Thyroid gland (tissue), 4 donors: Measurements from ENCODE around the gene DPP10. TPM values are rescaled to one million over a fixed set of nuclear protein-coding genes. Genes with fewer than 3 reads are reported as not detected.

Source experiments
- DNase-seq, 2 donors: peaks; one replicate each; pipeline ENCODE4 v3.0.0-alpha.2; 2019
- H3K27ac ChIP-seq, 3 donors: fragments of 200-600 bp; sonication (generic); 1 replicate in 2 of 3; 2 replicates in 1 of 3; pipeline ENCODE4 v1.5.1; 2016 to 2019; ENCODE audit warnings: mild to moderate bottlenecking in 1 of 3, moderate library complexity in 1 of 3
- H3K27me3 ChIP-seq: fragments of 200-600 bp; sonication (generic); one replicate; pipeline ENCODE4 v1.5.1; 2019
- H3K36me3 ChIP-seq, 2 donors: fragments of 200-600 bp; sonication (generic); one replicate each; pipeline ENCODE4 v1.5.1; 2016 to 2019
- H3K4me1 ChIP-seq, 2 donors: fragments of 200-600 bp; sonication (generic); one replicate each; pipeline ENCODE4 v1.5.1; 2017 to 2019
- H3K4me3 ChIP-seq, 3 donors: fragments of 200-600 bp; sonication (generic); replicated peaks in 1 of 3; 1 replicate in 2 of 3; 2 replicates in 1 of 3; pipeline ENCODE4 v1.5.1; 2016; ENCODE audit warnings: mild to moderate bottlenecking in 1 of 3
- H3K9me3 ChIP-seq: fragments of 200-600 bp; sonication (generic); one replicate; pipeline ENCODE4 v1.5.1; 2017
- CTCF ChIP-seq, 6 experiments: fragments of 200-600 bp in 3 of 6; fragments of 450-650 bp in 3 of 6; sonication (generic) in 3 of 6; IDR thresholded peaks; one replicate each; pipeline ENCODE4 v1.5.1; 2016 to 2019; ENCODE audit warnings: antibody characterized with exemption in 6 of 6, mild to moderate bottlenecking in 2 of 6, inconsistent platforms in 1 of 6, moderate library complexity in 1 of 6
- POLR2A ChIP-seq, 2 donors: fragments of 450-650 bp; IDR thresholded peaks; one replicate each; pipeline ENCODE4 v1.6.1; 2017; ENCODE audit warnings: antibody characterized with exemption in 2 of 2, mild to moderate bottlenecking in 2 of 2, moderate library complexity in 1 of 2
- WGBS, 2 donors: methylation state at CpG; one replicate each; pipeline ENCODE4 v1.1.5; 2017; 5-methylcytosine and 5-hydroxymethylcytosine counted together
- intact Hi-C: fragments of 100-400 bp; cut with DNase I; formaldehyde crosslinking; loops from one replicate; pipeline ENCODE4 v1.15.1; 2023
- total RNA-seq, 4 donors: library from RNA; depleted of rRNA; stranded (reverse); fragments of >200 nt; gene quantifications; one replicate each; pipeline ENCODE4 v1.2.3, GENCODE V29; 2016

Gene DPP10
- total RNA-seq, 4 donors from 2014 or later: 0.63 to 1.3 TPM; not detected in 2

DNA sequence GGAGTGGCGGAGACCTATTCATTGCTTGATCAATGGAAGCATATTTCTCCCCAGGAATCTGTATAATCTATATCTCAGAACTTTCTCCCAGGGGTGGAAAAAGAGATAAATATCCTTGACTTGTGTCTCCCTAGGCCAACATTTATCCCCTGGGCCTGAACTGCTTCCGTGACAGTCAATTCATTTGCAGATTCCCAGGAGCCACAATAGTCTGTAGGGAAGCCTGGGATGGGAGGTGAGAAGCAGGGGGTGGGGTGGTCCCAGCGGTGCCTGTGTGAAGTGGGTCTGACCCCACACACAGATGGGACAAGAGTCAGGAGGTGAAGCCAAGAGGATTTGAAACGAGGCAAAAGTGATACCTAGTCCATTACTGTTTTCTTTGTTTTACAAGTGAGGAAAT lies 166.8 kb downstream of the DPP10 start:
- H3K4me1 ChIP-seq: no peaks in the 10 kb centered on the region
- intact Hi-C loops: no loop called here
- no peak for DNase-seq
- H3K4me3 ChIP-seq: no peak overlapping the region
- TF ChIP-seq POLR2A (IDR thresholded peaks at IDR 0.05): no peak
- TF ChIP-seq CTCF (IDR thresholded peaks at IDR 0.05): no peak
- H3K36me3 ChIP-seq: no peaks in the 10 kb centered on the region
- H3K27ac ChIP-seq: no peak overlapping the region
- no peaks in the 10 kb centered on the region for H3K27me3 ChIP-seq
- no peaks in the 10 kb centered on the region for H3K9me3 ChIP-seq
- 52 to 57% methylated on average over 4 of the region's 4 CpGs for WGBS, 2 donors

DNA sequence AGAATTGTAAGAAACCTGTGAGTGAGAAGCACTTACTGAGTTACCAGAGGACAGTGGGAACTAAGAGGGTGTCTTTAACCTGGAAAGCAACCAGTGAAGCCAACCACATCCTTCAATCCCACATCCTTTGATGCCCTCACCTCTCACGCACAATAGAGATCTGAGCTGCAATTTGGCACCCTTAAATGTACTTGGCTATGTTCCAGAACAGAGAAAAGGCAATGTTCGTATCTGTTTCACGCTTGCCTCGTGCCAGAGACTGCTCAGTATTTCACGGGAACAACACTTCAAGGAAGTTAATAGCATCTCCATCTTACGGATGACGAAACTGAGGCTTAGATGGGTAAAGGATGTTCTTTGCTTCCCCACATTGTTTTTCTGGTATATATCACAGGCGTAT lies 167.4 kb downstream of the DPP10 start:
- H3K4me3 ChIP-seq: no peak overlapping the region
- no peaks in the 10 kb centered on the region for H3K9me3 ChIP-seq
- intact Hi-C loops: no loop called here
- H3K27me3 ChIP-seq: no peaks in the 10 kb centered on the region
- H3K27ac ChIP-seq: no peak overlapping the region
- TF ChIP-seq POLR2A (IDR thresholded peaks at IDR 0.05): no peak
- TF ChIP-seq CTCF (IDR thresholded peaks at IDR 0.05): no peak
- H3K4me1 ChIP-seq: no peaks in the 10 kb centered on the region
- no peak for DNase-seq
- WGBS, 2 donors: 64% methylated on average over 8 of the region's 8 CpGs
- H3K36me3 ChIP-seq: no peaks in the 10 kb centered on the region

- no peaks in the 10 kb centered on the region for H3K4me1 ChIP-seq
- DNase-seq: no peak
- 63 to 73% methylated on average over 7 of the region's 7 CpGs for WGBS, 2 donors
- no peak overlapping the region for H3K27ac ChIP-seq
- TF ChIP-seq CTCF (IDR thresholded peaks at IDR 0.05) (no peak), POLR2A (IDR thresholded peaks at IDR 0.05) (no peak)
- no peaks in the 10 kb centered on the region for H3K27me3 ChIP-seq
- no peaks in the 10 kb centered on the region for H3K36me3 ChIP-seq
- H3K4me3 ChIP-seq: no peak overlapping the region
- H3K9me3 ChIP-seq: no peaks in the 10 kb centered on the region
- intact Hi-C loops: no loop called here
These were observed 168.2 kb downstream of the DPP10 start for GRCh38 chr2:114610677-114611076.

GRCh38 chr2:114614592-114614991 lies 172.2 kb downstream of the DPP10 start:
- no peaks in the 10 kb centered on the region for H3K36me3 ChIP-seq
- TF ChIP-seq CTCF (IDR thresholded peaks at IDR 0.05) (no peak), POLR2A (IDR thresholded peaks at IDR 0.05) (no peak)
- H3K9me3 ChIP-seq: no peaks in the 10 kb centered on the region
- no peak overlapping the region for H3K4me3 ChIP-seq
- intact Hi-C loops: no loop called here
- no peaks in the 10 kb centered on the region for H3K4me1 ChIP-seq
- no peak overlapping the region for H3K27ac ChIP-seq
- WGBS, 2 donors: 86% methylated on average over 4 of the region's 4 CpGs
- DNase-seq: no peak
- H3K27me3 ChIP-seq: no peaks in the 10 kb centered on the region

GRCh38 chr2:114628481-114628880 lies 186.0 kb downstream of the DPP10 start:
- no peaks in the 10 kb centered on the region for H3K27me3 ChIP-seq
- intact Hi-C loops: no loop called here
- no peak for TF ChIP-seq CTCF (IDR thresholded peaks at IDR 0.05)
- no peak for TF ChIP-seq POLR2A (IDR thresholded peaks at IDR 0.05)

More at GRCh38 chr2:114628481-114628880, 186.0 kb downstream of the DPP10 start:
- no peaks in the 10 kb centered on the region for H3K9me3 ChIP-seq
- DNase-seq: no peak
- H3K4me1 ChIP-seq: no peaks in the 10 kb centered on the region
- 50 to 56% methylated on average over 7 of the region's 7 CpGs for WGBS, 2 donors
- no peak overlapping the region for H3K4me3 ChIP-seq
- H3K27ac ChIP-seq: no peak overlapping the region
- H3K36me3 ChIP-seq: no peaks in the 10 kb centered on the region
